GM19463 (cell line): ENCODE data around the gene TRIM22.

Source experiments
- ATAC-seq: cut with Tn5 transposase; IDR thresholded peaks from one replicate; pipeline ENCODE4 v1.9.1; 2021; ENCODE audit warnings: mild to moderate bottlenecking, moderate library complexity; ENCODE audit not compliant: unreplicated experiment

The TRIM22 gene

GRCh38 chr11:5737670-5738392 is 48.2 kb downstream of the TRIM22 start:
- no peak for ATAC-seq

GRCh38 chr11:5738431-5738830 is 48.8 kb downstream of the TRIM22 start:
- no peak for ATAC-seq

GRCh38 chr11:5746614-5747013 is 57.0 kb downstream of the TRIM22 start:
- ATAC-seq: no peak

GRCh38 chr11:5749836-5750235 is 60.2 kb downstream of the TRIM22 start:
- no peak for ATAC-seq

GRCh38 chr11:5753943-5754342 is 64.4 kb downstream of the TRIM22 start, which contains the start of gene OR52N4:
OR52N4 (plus strand) TSS chr11:5754243; CDS start chr11:5754741, 498 bp downstream.
- ATAC-seq: no peak
